ENCODE results near the gene EIF1.
"Not testable (repeated sequence)": the region's sequence is repeated elsewhere in the genome, so short reads cannot be mapped to it uniquely, and the experiment has no call there.

The EIF1 gene

DNA sequence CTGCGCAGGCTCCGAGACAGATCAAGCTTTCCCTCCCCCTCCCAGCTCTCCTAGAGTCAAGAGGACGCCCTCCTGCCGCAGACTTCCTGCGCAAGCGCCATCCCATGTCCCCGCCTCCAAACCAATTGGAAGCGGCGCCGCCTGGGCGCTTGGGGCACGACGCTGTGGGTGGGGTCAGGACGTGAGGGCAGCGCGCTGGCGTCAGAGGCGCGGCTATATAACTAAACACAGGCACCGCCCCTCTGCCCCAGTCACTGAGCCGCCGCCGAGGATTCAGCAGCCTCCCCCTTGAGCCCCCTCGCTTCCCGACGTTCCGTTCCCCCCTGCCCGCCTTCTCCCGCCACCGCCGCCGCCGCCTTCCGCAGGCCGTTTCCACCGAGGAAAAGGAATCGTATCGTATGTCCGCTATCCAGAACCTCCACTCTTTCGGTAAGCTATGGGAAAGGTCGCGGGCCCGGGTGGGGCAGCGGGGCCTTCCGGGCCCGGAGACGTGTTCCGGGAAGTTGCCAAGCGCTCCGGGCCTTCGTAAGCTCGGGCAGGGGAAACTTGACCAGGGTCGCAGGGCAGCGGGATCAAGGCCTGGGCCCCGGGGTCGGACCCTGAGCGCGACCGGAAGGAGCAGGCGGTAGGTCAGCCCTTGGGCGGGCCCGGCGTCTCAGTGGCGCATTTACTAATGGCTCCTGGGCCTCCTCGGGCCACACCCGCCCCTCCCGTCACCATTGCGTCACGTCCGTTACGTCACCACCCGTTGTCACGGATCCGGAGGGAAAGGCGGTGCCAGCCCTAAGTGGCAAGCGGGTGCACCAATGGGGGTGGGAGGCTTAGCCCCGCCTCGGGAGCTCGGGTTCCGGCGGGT lies at the start of gene EIF1:
EIF1 (plus strand) TSS at position 245 of the 856 bp plus-strand sequence; CDS start at position 399, 154 bp downstream.
- DNase-seq, result peak; percentile 93

DNA sequence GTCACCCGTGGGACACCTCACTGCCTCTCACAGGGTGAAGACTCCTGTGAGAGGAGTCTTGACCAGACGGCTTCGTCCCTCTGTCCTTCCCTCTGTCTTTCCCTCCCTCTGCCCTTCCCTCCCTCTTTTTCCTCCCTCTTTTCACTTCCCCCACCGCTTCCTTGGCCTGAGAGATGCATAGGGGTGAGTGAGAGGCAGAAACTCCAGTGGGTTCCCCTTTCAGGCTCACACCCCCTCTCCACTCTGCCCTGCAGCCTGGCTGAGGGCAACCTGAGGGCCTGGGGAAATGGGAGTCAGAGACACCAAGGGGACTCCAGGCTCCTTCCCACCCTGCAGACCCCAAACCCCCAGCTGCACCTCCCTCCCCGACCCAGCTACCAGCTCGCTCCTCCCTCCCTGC lies 49.7 kb upstream of the EIF1 start:
- no peak for DNase-seq

DNA sequence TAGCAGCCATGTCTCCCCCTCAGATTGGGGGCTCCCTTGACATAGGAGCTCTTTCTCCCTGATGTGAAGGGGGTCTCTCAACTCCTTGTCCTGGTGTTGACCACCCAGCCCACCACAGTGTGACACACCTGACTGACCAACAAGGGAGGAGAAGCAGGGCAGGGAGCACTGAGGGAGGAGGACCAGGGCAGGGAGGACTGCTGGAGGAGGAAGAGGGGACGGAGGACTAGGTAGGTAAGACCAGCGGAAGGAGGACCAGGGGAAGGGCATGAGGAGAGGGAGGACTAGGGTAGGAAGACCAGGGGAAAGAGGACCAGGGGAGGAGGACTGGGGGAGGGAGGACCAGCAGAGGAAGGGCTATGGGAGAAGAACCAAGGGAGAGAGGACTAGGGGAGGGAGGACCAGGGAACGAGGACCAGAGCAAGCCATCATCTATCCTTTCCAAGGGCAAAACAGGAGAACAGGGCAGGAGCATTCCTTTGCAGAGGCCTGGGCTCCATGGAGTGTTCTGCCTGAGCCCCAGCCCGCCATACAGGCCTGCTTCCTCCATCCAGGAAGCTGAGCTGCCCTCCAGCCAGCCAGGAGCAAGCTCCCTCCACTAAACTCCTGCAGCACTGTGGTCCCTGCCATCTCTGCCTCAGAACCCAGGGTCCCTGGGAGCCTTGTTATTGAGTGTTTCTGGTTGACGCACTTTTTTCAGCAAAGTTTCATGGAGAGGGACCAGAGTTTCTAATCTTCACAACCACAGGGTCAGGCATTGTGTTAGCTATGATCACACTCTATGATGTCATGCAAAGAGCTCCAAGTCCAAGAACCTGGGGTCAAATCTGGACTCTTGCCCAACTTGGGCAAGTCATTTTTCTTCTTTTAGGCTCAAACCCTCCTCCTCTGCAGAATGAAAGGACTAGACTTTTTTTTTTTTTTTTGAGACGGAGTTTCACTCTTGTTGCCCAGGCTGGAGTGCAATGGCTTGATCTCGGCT lies 48.9 kb upstream of the EIF1 start:
- DNase-seq, result no peak

DNA sequence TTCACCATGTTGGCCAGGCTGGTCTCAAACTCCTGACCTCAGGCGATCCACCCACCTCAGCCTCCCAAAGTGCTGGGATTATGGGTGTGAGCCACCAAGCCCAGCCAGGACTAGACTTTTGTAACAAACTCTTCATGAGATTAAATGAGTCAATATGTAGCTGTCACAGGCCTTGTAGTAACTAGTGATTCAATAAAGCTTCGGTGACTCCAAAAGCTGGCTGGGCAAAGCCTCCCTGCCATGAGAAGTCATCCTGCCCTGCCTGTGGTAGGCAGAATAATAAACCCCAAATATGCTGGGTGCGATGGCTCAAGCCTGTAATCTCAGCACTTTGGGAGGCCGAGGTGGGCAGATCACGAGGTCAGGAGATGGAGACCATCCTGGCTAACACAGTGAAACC lies 48.1 kb upstream of the EIF1 start:
- DNase-seq, result not testable (repeated sequence)

DNA sequence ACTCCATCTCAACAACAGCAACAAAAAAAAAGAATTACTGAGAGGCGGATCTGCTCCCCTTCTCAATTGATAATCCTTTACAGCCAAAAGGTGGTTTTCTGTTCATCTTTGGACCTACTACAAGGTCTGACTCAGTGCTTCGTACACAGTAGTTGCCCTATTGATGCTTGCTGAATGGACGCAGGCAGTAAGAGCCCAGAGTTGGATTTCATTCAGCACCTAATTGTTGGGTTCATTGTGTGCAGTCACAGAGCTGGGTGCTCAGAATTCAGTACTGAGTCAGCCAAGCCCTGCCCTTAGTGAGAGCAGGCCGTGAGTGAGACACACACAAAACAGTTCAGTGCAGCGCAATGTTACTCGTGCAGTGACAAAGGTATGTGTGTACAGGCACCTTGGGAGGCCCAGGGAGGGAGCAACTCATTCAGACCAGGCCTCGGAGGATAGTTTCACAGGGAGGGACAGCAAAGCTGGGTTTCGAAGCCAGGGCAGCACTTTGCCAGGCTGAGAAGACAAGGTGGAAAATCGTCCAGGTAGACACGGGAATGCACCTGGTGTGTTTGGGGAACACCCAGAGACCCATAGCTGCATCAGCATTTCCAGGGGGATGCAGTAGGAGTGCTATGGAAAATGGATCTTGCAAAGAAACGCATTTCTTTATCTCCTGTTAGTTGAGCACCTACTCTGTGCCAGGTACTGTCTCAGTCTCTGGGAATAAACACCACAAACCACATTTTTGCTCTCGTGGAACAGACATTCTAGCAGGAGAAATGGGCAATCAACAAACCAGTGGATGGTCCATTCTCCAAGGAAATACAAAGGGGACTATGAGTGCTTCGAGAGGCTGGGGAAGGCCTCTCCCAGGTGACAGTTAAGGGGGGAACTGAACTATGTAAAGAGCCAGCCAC lies 46.2 kb upstream of the EIF1 start:
- no peak for DNase-seq

DNA sequence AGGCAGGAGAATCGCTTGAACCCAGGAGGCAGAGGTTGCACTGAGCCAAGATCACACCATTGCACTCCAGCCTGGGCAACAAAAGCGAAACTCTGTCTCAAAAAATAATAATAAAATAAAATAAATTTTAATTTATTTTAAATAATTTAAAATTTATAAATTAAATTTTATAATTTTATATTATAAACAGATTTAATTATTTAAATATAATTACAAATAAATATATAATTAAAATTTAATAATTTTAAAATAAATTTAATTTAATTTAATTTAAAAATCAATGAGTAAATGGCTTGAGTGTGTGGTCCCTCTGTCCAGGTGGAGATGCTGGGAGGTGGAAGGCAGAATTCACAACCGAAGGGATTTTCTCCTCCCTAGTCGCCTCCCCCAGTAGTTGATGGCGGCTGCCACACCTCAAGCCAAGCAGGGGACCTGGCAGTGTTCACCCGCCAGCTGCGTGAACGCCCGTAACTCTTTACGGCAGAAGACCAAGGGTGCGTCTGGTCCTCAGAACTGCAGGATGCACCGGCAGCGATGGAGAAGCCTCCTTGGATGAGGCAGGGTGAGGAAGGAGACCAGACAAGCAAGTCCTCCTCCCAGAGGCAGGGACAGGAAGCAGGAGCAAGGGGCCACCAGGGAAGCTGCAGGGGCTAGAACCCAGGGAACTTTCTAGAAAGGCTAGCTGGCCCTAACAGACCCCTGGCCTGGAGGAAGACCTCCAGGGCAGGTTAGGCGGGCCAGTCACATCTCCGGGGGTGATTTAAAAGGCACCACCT lies 41.5 kb upstream of the EIF1 start:
- no peak for DNase-seq

DNA sequence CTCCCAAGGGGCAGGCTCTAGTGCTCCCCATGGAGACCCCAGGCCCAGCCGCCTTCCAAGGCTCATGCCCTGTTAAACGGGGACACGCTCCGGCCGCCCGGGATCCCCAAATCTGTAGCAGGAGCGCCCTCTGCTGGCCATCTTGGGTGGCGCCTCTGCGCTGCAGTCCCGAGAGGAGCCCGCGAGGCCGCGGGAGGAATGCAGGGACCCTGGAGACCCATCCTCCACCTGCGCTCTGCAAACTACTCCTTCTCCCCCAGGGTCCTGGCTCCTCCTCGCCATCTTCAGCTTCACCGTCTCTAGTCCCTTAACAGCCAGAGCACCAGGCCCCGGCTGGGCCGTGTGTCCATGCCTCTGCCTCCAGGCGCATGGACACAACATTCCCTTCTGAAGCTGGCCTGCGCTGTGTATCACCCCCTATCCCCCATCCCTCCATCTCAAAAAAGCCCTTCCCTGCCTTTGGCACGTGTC lies 40.7 kb upstream of the EIF1 start:
- peak; percentile 46 for DNase-seq

DNA sequence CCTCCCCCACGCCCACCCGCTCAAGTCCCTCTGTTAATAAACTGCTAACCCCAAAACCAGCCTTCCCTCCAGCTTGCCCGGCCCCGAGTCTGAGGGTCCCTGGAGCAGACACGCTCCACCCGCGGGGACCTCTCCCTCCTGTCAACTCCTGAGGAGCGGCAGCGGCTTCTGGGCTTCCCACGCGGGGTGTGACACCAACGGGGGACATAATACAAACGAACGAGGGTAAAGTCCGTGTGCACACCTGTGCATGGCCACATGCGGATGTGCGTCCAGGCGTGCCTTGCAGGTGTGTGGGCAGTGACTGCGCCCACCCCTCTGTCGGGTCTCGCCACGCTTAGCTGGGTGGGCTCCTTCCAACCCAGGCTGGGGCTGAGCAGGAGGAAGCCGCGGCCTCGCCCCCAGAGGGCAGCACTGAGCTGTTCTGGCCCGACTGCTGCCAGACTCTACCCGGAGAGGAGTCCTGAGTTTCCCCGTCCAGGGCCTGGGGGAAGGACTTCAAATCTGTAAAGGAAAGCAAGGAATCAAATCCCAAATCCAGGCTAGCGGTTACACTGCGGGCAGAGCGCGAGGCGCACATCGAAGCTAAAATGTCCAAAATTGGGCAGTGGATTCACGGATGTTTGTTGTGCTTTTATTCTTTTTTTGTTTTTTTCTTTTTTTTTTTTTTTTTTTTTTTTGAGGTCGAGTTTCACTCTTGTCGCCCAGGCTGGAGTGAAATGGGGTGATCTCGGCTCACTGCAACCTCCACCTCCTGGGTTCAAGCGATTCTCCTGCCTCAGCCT lies 40.1 kb upstream of the EIF1 start:
- DNase-seq, result peak; percentile 34

DNA sequence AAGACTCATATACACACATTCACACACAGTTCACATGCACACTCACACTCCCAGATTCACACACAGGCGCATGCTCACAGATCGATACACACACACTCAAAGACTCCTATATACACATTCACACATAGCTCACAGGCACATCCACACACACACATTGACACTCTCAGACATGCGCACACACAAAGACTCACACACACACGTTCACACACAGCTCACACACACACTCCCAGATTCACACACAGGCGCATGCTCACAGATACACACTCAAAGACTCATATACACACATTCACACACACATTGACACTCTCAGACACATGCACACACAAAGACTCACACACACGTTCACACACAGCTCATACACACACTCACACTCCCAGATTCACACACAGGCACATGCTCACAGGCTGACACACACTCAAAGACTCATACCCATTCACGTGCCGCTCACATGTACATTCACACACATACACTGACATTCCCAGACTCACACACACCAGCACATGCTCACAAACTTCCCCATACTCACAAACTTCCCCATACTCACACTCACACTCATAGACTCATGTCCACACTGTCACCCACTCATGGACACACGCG lies 38.7 kb upstream of the EIF1 start:
- no peak for DNase-seq

DNA sequence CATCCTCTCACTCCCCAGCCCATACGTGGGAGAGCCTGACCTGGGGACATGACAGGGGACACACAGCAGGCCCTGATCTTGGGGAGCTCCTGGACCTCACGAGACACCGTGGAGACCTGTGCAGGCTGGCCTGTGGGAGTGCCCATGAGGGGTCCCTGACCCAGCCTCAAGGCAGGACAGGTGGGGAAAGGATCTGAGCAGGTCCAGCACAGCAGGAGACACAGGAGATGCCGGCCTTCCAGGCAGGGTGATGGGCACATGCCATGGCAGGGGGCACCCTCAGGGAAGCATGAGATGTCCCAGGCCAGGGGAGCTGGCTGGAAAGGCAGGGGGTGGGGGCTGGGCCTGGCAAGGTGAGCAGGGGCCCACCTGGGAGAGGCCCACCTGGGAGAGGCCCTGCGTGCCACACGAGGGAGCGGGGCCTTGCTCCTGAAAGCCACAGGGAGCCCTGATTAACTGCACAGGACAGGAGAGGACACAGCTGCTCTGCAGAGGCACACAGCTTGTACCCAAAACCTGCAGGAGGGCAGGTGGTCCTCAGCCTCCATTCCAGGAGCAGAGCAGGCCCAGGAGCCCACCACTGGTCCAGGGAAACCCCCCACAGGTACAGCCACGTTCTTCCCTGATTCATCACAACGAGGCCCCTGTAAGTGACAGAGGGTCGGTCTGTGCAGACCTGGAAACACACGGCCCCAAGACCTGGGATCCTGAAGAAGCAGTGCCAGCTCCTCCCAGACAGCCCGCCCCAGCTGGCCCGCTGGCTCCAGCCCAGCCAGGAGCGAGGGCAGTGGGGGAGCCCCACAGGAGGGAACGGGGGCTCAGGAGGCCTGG lies 37.7 kb upstream of the EIF1 start:
- no peak for DNase-seq

DNA sequence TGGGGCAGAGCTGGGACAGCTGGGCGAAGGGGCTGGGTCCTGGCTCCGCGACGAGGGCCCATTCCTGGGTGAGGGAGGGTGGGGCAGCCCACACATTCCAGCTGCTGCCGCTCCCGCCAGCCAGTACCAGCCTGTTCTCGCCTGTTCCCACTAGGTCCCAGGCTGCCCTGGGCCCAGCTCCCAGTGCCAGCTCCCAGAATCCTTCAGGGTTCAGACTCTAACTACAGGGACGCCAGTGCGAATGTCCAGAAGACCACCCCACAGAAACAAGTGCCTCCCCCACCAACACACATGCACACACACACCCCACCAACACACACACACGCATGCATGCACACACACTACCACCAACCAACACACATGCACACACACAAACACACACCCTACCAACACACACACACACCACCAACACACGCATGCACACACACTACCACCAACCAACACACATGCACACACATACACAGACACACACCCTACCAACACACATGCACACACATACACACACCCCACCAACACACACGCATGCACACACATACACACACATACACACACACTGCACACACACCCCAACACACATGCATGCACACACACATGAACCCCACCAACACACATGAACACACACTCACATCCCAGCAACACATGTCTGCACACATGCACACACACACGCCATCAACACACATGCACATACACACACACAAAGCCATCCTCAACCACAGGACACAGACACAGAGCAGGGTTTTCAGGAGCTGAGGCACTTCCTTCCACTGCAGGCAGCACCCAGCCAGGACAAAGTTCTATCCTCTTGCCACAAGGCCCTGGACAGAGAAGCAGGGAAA lies 36.8 kb upstream of the EIF1 start:
- DNase-seq, result no peak

DNA sequence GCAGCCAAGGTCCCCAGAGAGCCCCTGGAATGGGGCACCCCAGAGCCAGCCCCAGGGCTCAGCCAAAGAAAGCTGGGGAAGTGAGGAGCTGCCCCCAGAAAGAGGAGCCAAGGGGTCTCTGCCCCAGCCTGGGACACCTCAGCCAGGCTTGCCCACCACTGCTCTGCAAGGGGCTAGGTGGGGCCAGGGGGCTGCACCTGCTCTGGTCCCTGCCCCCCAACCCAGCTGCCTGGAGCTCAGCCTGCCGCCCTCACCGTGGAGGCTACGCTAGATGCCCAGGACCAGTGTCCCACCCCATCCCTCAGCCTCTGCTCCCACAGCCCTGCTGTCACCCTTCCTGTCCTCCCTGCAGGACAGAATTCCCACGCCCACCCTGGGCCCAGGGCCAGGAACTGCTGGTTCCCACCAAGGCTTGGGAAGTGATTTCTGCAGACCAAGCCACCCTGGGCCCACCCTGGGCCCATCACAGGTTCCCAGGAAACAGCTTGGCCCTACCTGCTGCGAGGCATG lies 36.2 kb upstream of the EIF1 start:
- DNase-seq, result no peak

DNA sequence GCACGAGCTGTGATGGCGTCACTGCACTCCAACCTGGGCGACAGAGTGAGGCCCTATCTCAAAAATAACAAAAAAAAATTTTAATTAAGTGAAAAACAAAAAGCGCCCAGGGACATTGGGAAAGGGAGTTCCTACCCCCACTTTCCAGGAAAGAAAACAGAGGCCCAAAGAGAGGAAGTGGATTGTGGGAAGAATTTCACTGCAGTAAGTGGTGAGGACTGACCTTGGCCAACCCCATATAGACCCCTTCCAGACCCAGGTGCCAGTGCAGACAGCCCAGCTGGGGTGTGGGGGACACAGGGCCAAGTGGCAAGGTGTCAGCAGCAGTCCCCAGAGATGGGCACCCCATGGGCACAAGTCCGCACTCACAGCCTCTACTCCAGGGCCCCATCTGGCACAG lies 35.3 kb upstream of the EIF1 start:
- no peak for DNase-seq

DNA sequence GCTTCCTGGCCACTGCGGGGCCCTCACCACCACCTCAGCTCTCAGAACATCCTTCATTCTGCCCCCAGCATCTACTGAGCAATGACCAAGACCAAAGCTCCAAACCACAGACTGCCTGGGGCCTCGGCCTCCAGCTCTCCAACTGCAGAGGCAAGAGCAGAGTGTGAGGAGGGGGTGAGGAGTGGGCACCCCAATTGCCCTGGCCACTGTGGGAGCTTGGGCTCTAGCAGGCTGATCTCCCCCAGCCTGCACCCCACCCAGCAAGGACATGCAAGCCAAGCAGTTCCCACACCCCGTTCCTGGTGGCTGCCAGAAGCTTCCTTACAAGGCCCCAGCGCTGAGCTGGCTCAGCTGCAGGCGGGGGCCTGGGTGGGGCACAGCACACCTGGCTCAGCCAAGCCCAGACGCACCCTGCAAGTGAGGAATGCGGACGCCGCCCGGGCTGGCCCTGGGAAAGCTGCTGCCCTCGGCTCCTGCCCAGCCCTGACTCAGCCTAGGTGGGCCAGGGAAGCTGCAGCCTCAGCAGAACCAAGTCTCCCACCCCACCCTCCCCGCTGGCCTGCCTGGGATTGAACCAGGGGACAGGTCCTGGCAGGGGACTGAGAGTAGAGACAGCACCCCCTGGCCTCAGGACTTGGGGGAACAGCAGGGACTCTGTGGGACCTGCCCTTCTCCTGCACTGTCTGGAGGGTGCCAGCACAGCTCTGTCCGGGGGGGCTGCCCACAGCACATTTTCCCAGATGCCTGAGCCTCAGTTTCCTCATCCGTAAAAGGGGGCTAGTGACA lies 34.6 kb upstream of the EIF1 start:
- no peak for DNase-seq

DNA sequence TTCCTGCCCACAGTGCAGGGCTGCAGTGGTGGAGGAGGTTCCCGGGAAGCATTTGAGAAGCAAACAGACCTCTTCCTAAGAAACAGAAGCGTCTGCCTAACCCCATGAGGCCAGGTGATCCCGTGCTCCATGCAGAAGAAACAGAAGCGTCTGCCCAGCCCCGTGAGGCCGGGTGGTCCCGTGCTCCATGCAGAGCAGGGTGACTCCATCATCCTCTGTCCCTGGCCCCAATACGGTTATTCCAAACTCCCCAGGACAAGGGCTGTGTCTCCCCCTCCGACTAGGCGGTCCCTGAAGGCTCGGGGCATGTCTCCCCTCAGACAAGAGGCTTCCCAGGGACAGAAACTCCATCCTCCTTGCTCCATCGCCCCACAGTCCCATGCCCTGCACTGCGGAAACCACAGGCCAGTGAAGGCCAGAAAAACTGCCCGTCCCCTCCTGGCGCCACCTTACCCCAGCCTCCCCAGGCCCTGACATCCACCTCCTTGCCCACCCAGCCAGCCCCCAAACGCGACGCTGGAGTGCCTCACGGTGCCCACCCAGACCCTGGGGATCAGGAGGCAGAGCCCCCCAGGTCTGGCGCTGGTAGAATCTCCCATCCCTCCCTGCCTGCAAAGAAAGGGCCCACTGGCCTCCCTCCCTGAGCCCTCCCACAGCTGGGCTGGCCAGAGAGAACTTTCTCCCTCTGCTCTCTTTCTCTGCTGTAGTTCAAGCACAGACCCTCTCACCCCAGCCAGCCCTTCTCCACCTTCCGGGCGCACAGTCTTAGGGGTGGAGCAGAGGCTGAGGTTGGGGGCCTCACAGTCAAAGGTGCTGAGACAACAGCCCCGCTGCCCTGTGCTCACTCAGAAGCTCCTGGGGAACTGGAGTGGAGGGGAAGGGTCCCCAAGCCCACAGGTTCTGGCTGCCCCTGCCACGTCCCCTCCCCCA lies 33.7 kb upstream of the EIF1 start:
- no peak for DNase-seq

DNA sequence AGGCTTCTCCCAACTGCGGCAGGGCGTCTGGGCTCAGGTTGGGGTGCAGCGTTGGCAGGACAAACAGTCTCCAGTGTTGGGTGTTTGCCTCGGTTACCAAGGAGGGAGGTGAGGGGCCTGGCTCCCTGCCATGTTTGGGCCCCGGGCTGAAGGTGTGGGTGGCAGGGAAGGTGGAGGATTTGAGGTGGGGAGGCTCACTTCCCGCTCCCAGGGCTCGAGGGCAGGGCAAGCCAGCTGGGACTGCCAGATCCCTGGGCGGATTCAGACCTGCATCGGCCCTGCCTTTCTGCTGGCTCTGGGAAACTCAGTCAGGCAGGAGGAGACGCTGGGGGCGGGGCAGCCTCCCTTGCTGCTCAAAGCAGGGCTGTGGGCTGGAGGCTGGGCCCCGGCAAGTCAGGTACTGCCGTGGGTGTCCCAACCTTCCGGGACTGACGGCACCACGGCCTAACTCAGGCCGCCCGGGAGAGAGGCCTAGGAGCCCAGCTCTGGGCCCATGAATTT lies 33.0 kb upstream of the EIF1 start:
- no peak for DNase-seq
